T-helper 2 cell treated with Interferon-gamma antibody and Interleukin-4, amounts not matched to agents 5 μg/mL and 100 μg/mL, for 36 hours (primary cell): Measurements from ENCODE around the gene MAML2.
A peak's percentile ranks its signal among the peaks of the same experiment; 100 is the strongest.

Experiments
- DNase-seq: peaks from one replicate; pipeline ENCODE4 v3.0.0; 2021; ENCODE audit warnings: low spot score
- H3K27ac Mint-ChIP-seq: one replicate; pipeline ENCODE4 v1.8.0; 2021; ENCODE audit warnings: mild to moderate bottlenecking, mixed read lengths
- H3K27me3 Mint-ChIP-seq: one replicate; pipeline ENCODE4 v1.8.0; 2021; ENCODE audit warnings: low read depth, mixed read lengths
- H3K36me3 Mint-ChIP-seq: one replicate; pipeline ENCODE4 v1.8.0; 2021; ENCODE audit warnings: low read depth, mixed read lengths
- H3K4me1 Mint-ChIP-seq: one replicate; pipeline ENCODE4 v1.8.0; 2021; ENCODE audit warnings: low read depth, mixed read lengths
- H3K4me3 Mint-ChIP-seq: one replicate; pipeline ENCODE4 v1.8.0; 2022; ENCODE audit warnings: mild to moderate bottlenecking, moderate library complexity, mixed read lengths
- H3K9me3 Mint-ChIP-seq: one replicate; pipeline ENCODE4 v1.8.0; 2021; ENCODE audit warnings: mixed read lengths

The MAML2 gene

GRCh38 chr11:96232132-96232531 is 110.9 kb downstream of the MAML2 start:
- Mint-ChIP-seq H3K4me1 (peaks cover 57% of the 10 kb centered on the region), H3K9me3 (no peaks in the 10 kb centered on the region), H3K27me3 (no peaks in the 10 kb centered on the region), H3K36me3 (peaks cover 9% of the 10 kb centered on the region), H3K27ac (no peak overlapping the region), H3K4me3 (no peak overlapping the region)
- no peak for DNase-seq

GRCh38 chr11:96230686-96231085 is 112.3 kb downstream of the MAML2 start:
- Mint-ChIP-seq H3K4me3 (no peak overlapping the region), H3K9me3 (no peaks in the 10 kb centered on the region), H3K27me3 (no peaks in the 10 kb centered on the region), H3K27ac (no peak overlapping the region), H3K4me1 (peaks cover 49% of the 10 kb centered on the region), H3K36me3 (peaks cover 9% of the 10 kb centered on the region)
- DNase-seq = no peak

GRCh38 chr11:96229354-96229977 is 113.5 kb downstream of the MAML2 start:
- peaks cover 49% of the 10 kb centered on the region for H3K4me1 Mint-ChIP-seq
- H3K36me3 Mint-ChIP-seq = peaks cover 13% of the 10 kb centered on the region
- no peak overlapping the region for H3K4me3 Mint-ChIP-seq
- H3K27me3 Mint-ChIP-seq = no peaks in the 10 kb centered on the region
- no peaks in the 10 kb centered on the region for H3K9me3 Mint-ChIP-seq
- no peak for DNase-seq
- H3K27ac Mint-ChIP-seq = peak overlapping the region; percentile 4

GRCh38 chr11:96228910-96229309 is 114.1 kb downstream of the MAML2 start:
- Mint-ChIP-seq H3K9me3 (no peaks in the 10 kb centered on the region), H3K4me3 (no peak overlapping the region), H3K27me3 (no peaks in the 10 kb centered on the region), H3K36me3 (peaks cover 16% of the 10 kb centered on the region), H3K27ac (peak overlapping the region; percentile 47), H3K4me1 (peaks cover 52% of the 10 kb centered on the region)
- no peak for DNase-seq

- H3K4me1 Mint-ChIP-seq = peaks cover 48% of the 10 kb centered on the region
Measured at GRCh38 chr11:96228473-96228891, 114.5 kb downstream of the MAML2 start.

GRCh38 chr11:96227244-96227643 is 115.8 kb downstream of the MAML2 start:
- Mint-ChIP-seq H3K27ac (no peak overlapping the region), H3K36me3 (peaks cover 20% of the 10 kb centered on the region), H3K9me3 (no peaks in the 10 kb centered on the region), H3K4me3 (no peak overlapping the region), H3K4me1 (peaks cover 47% of the 10 kb centered on the region), H3K27me3 (no peaks in the 10 kb centered on the region)
- no peak for DNase-seq

More at GRCh38 chr11:96228473-96228891, 114.5 kb downstream of the MAML2 start:
- H3K27me3 Mint-ChIP-seq = no peaks in the 10 kb centered on the region
- H3K36me3 Mint-ChIP-seq = peaks cover 19% of the 10 kb centered on the region
- no peaks in the 10 kb centered on the region for H3K9me3 Mint-ChIP-seq
- no peak for DNase-seq
- H3K4me3 Mint-ChIP-seq = no peak overlapping the region
- no peak overlapping the region for H3K27ac Mint-ChIP-seq

GRCh38 chr11:96223083-96223482 is 119.9 kb downstream of the MAML2 start:
- no peak for DNase-seq
- H3K27me3 Mint-ChIP-seq = no peaks in the 10 kb centered on the region
- H3K9me3 Mint-ChIP-seq = no peaks in the 10 kb centered on the region
- no peak overlapping the region for H3K27ac Mint-ChIP-seq
- no peak overlapping the region for H3K4me3 Mint-ChIP-seq
- H3K36me3 Mint-ChIP-seq = peaks cover 11% of the 10 kb centered on the region
- H3K4me1 Mint-ChIP-seq = peaks cover 42% of the 10 kb centered on the region

- no peaks in the 10 kb centered on the region for H3K27me3 Mint-ChIP-seq
Measured at GRCh38 chr11:96222102-96222501, 120.9 kb downstream of the MAML2 start.

GRCh38 chr11:96221244-96222070 is 121.5 kb downstream of the MAML2 start:
- no peaks in the 10 kb centered on the region for H3K27me3 Mint-ChIP-seq
- no peaks in the 10 kb centered on the region for H3K9me3 Mint-ChIP-seq
- peaks cover 47% of the 10 kb centered on the region for H3K4me1 Mint-ChIP-seq
- H3K27ac Mint-ChIP-seq = no peak overlapping the region
- H3K36me3 Mint-ChIP-seq = peaks cover 11% of the 10 kb centered on the region
- H3K4me3 Mint-ChIP-seq = peak overlapping the region; percentile 10
- DNase-seq = no peak

More at GRCh38 chr11:96222102-96222501, 120.9 kb downstream of the MAML2 start:
- peaks cover 46% of the 10 kb centered on the region for H3K4me1 Mint-ChIP-seq
- no peak overlapping the region for H3K27ac Mint-ChIP-seq
- DNase-seq = no peak
- H3K9me3 Mint-ChIP-seq = no peaks in the 10 kb centered on the region
- H3K36me3 Mint-ChIP-seq = peaks cover 11% of the 10 kb centered on the region
- peak overlapping the region; percentile 1 for H3K4me3 Mint-ChIP-seq

- Mint-ChIP-seq H3K27me3 (no peaks in the 10 kb centered on the region), H3K4me1 (peaks cover 59% of the 10 kb centered on the region), H3K4me3 (no peak overlapping the region), H3K36me3 (peaks cover 13% of the 10 kb centered on the region), H3K9me3 (no peaks in the 10 kb centered on the region), H3K27ac (peak overlapping the region; percentile 59)
- DNase-seq = no peak
Measured at GRCh38 chr11:96219981-96220623, 122.9 kb downstream of the MAML2 start.

GRCh38 chr11:96218901-96219300 is 124.1 kb downstream of the MAML2 start:
- Mint-ChIP-seq H3K36me3 (peaks cover 9% of the 10 kb centered on the region), H3K27me3 (no peaks in the 10 kb centered on the region), H3K4me1 (peaks cover 54% of the 10 kb centered on the region), H3K27ac (no peak overlapping the region), H3K4me3 (no peak overlapping the region), H3K9me3 (no peaks in the 10 kb centered on the region)
- DNase-seq = no peak

- Mint-ChIP-seq H3K27me3 (no peaks in the 10 kb centered on the region), H3K9me3 (no peaks in the 10 kb centered on the region), H3K36me3 (peaks cover 5% of the 10 kb centered on the region), H3K27ac (no peak overlapping the region), H3K4me3 (no peak overlapping the region), H3K4me1 (peaks cover 61% of the 10 kb centered on the region)
- no peak for DNase-seq
Measured at GRCh38 chr11:96218006-96218405, 125.0 kb downstream of the MAML2 start.

- H3K9me3 Mint-ChIP-seq = no peaks in the 10 kb centered on the region
- peak overlapping the region; percentile 58 for H3K27ac Mint-ChIP-seq
- H3K36me3 Mint-ChIP-seq = peaks cover 5% of the 10 kb centered on the region
- no peak for DNase-seq
- H3K27me3 Mint-ChIP-seq = no peaks in the 10 kb centered on the region
- no peak overlapping the region for H3K4me3 Mint-ChIP-seq
- peaks cover 65% of the 10 kb centered on the region for H3K4me1 Mint-ChIP-seq
Measured at GRCh38 chr11:96217206-96217605, 125.8 kb downstream of the MAML2 start.

- DNase-seq = no peak
- no peaks in the 10 kb centered on the region for H3K9me3 Mint-ChIP-seq
- H3K36me3 Mint-ChIP-seq = peaks cover 5% of the 10 kb centered on the region
- peak overlapping the region; percentile 74 for H3K4me3 Mint-ChIP-seq
- peak overlapping the region; percentile 98 for H3K27ac Mint-ChIP-seq
- H3K4me1 Mint-ChIP-seq = peaks cover 63% of the 10 kb centered on the region
- no peaks in the 10 kb centered on the region for H3K27me3 Mint-ChIP-seq
Measured at GRCh38 chr11:96215826-96216225, 127.2 kb downstream of the MAML2 start.
